Suprapubic skin (tissue), 3 donors: ENCODE results near the gene R3HCC1L.

Experiments
- CTCF ChIP-seq, 2 donors: fragments of 200-600 bp in 1 of 2; fragments of 450-650 bp in 1 of 2; sonication (generic) in 1 of 2; IDR thresholded peaks; one replicate each; pipeline ENCODE4 v1.5.1; 2016 to 2019; ENCODE audit warnings: antibody characterized with exemption in 2 of 2, mild to moderate bottlenecking in 1 of 2, moderate library complexity in 1 of 2
- EP300 ChIP-seq: sonication (generic); formaldehyde crosslinking; IDR thresholded peaks from one replicate; pipeline ENCODE4 v1.6.1; 2017; ENCODE audit warnings: antibody characterized with exemption

GRCh38 chr10:98128802-98129201, 5.7 kb upstream of the R3HCC1L start:
- TF ChIP-seq CTCF (IDR thresholded peaks at IDR 0.05) (no peak), EP300 (no peak)
